ENCODE measurements around the gene MOB3A.

MOB3A gene

GRCh38 chr19:2056837-2057192, 39.3 kb downstream of the MOB3A start:
- DNase-seq (ENCODE audit: low read depth): no peak

GRCh38 chr19:2055931-2056836, 39.9 kb downstream of the MOB3A start:
- H3K4me3 ChIP-seq (ENCODE audit: low read depth, low read length): no peak overlapping the region
- no peak for DNase-seq (ENCODE audit: low read depth)
- no peak for TF ChIP-seq CTCF (IDR thresholded peaks at IDR 0.05; ENCODE audit: control insufficient read depth, extremely low read depth, insufficient read depth)

More at GRCh38 chr19:2056837-2057192, 39.3 kb downstream of the MOB3A start:
- no peak overlapping the region for H3K4me3 ChIP-seq (ENCODE audit: low read depth, low read length)
- TF ChIP-seq CTCF (IDR thresholded peaks at IDR 0.05; ENCODE audit: control insufficient read depth, extremely low read depth, insufficient read depth): no peak

- no peak for DNase-seq (ENCODE audit: low read depth)
- TF ChIP-seq CTCF (IDR thresholded peaks at IDR 0.05; ENCODE audit: control insufficient read depth, extremely low read depth, insufficient read depth): no peak
- no peak overlapping the region for H3K4me3 ChIP-seq (ENCODE audit: low read depth, low read length)
These were observed 41.4 kb downstream of the MOB3A start for GRCh38 chr19:2054763-2055162.

- no peak for TF ChIP-seq CTCF (IDR thresholded peaks at IDR 0.05; ENCODE audit: control insufficient read depth, extremely low read depth, insufficient read depth)
- DNase-seq (ENCODE audit: low read depth): no peak
- no peak overlapping the region for H3K4me3 ChIP-seq (ENCODE audit: low read depth, low read length)
These were observed 42.3 kb downstream of the MOB3A start for GRCh38 chr19:2053601-2054389.

GRCh38 chr19:2051773-2052704, 44.1 kb downstream of the MOB3A start:
- H3K4me3 ChIP-seq (ENCODE audit: low read depth, low read length): no peak overlapping the region

More at GRCh38 chr19:2051773-2052704, 44.1 kb downstream of the MOB3A start:
- no peak for DNase-seq (ENCODE audit: low read depth)
- TF ChIP-seq CTCF (IDR thresholded peaks at IDR 0.05; ENCODE audit: control insufficient read depth, extremely low read depth, insufficient read depth): no peak

All from LNCaP clone FGC (cell line).